NCI-H345 treated with DMSO at 0.1 percent for 48 hours (cell line): Measurements from ENCODE around the gene RETN.

ENCODE experiments used
- DNase-seq: peaks from one replicate; lab custom pipeline; 2025; ENCODE audit not compliant: unreplicated experiment; lab: John Stamatoyannopoulos, UW

RETN gene

DNA sequence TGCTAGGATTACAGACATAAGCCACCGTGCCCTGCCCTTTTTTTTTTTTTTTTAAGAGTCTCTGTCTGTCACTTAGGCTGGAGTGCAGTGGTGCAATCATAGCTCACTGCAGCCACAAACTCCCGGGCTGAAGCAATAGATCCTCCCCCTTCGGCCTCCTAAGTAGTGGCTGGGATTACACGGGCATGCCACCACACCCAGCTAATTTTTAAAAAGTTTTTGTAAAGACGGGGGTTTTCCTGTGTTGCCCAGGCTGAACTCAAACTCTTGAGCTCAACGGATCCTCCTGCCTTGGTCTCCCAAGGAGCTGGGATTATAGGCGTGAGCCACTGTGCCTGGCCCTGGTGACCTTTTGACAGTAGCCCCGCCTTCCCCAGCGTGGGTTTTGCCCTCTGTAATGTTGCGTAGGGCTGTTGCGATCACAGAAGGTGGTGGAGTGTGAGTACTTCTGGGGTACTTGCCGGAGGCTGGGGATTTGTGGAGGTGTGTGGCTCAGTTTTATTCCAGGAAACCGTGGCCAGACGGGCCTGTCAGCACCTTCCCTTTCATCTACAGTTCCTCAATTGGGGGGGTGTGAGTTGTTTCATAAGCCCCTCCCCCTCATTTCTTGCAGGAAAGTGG lies 11.6 kb upstream of the RETN start:
- no peak for DNase-seq

DNA sequence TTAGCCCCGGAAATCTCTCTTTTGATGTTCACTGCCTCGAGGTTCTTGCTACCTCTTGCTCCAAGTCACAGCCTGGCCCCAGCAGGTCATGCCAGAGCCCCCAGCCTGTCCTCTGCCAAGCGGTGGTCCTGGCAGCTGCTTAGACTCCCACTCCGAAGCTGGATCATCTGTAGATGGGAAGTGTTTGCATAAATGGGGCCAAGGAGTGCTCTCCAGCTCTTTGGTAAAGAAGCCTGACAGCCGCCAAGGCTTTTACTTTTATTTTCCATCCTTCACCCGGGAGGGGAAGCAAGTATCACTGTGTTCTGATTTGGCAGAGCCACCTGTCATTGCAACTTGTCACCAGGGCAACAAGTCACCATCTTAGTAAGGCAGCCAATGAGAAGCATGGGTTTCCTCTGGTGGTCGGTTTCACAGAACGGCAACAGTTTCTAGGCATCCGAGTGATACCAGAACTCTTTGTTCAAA lies 10.6 kb upstream of the RETN start:
- DNase-seq, result no peak

DNA sequence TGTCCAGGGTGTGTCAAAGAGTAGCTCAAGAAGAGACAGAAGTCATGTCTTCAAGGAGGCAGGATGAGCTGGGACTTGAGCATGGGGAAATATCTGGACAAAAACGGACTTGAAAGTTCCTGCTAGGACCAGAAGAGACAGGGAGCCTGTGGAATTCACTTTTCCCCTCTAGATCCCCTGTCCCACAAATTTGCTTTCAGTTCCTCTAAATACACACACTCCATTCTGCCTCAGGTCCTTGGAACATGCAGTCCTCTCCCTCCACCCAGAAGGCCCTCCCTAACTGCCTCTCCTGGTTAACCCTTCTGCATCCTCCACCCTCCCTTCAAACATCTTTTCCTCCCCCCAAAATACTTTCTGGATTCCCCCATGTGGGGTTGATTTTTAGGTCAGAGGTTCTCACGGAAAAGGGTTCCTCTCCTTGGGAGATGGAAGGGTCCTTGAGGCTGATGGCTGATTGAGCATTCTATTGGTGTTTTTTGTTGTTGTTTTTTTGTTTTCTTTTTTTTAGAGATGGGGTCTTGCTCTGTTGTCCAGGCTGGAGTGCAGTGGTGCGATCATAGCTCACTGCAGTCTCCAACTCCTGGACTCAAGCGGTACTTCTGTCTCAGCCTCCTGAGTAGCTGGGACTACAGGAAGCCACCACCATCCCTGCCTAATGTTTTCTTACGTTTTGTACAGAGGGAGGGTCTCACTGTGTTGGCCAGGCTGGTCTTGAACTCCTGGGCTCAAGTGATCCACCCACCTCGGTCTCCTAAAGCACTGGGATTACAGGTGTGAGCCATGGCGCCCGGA lies 6.9 kb upstream of the RETN start:
- DNase-seq, result no peak

DNA sequence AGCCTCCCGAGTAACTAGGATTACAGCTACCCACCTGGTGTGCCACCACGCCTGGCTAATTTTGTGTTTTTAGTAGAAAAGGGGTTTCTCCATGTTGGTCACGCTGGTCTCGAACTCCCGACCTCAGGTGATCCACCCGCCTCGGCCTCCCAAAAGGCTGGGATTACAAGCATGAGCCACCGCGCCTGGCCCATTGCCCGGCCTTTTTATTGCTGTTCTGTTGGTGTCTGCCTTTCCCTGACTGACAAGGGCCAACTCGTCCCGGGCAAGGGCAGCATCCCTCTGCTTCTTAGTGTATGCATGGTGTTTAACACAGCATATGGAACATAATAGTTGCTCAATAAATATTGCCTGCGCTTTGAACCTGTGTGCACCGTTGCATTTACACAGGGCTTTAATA lies 6.2 kb upstream of the RETN start:
- no peak for DNase-seq

DNA sequence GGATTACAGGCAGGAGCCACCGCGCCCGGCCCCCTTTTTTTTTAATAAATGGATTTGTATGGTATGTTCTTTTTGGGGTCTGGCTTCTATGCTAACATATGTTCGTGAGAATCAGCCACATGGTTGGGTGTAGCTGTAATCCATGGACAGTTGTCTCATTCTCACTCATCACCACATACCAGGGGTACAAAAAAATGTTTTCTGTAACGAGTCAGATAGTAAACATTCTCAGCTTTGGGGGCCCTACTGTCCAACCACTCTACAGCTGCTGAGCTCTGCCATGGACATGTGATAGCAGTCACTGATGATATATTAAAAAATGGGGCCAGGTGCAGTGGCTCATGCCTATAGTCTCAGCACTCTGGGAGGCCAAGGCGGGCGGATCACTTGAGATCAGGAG lies 5.1 kb upstream of the RETN start:
- DNase-seq, result no peak

DNA sequence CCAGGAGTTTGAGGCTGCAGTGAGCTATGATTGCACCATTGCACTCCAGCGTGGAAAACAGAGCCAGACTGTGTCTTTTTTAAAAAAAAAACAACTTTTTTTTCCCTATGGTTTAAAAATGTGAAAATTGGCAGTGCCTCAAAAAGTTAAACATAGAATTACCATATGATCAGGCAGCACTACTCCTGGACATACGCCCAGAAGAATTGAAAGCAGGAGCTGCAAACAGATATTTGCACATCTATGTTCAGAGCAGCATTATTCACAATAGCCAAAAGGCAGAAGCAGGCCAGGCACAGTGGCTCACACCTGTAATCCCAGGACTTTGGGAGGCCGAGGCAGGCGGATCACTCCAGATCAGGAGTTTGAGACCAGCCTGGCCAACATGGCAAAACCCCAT lies 3.8 kb upstream of the RETN start:
- DNase-seq, result no peak

DNA sequence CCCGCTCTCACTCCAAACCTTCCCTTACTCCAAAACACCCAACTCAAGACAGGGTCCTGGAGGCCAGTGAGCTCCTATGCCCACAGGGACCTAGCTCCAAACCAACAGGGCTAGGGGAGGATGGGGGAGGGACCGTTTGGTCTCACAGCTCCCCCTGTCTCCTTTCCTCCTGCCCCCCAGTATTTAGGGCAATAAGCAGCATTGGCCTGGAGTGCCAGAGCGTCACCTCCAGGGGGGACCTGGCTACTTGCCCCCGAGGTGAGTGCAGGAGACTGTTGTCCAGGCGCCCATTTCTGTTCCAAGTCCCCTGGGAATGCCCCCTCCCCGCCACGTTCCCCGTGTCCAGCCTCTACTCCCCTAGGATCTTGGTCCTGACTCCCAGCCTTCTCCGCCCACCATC lies 792 bp downstream of the RETN start:
- no peak for DNase-seq

DNA sequence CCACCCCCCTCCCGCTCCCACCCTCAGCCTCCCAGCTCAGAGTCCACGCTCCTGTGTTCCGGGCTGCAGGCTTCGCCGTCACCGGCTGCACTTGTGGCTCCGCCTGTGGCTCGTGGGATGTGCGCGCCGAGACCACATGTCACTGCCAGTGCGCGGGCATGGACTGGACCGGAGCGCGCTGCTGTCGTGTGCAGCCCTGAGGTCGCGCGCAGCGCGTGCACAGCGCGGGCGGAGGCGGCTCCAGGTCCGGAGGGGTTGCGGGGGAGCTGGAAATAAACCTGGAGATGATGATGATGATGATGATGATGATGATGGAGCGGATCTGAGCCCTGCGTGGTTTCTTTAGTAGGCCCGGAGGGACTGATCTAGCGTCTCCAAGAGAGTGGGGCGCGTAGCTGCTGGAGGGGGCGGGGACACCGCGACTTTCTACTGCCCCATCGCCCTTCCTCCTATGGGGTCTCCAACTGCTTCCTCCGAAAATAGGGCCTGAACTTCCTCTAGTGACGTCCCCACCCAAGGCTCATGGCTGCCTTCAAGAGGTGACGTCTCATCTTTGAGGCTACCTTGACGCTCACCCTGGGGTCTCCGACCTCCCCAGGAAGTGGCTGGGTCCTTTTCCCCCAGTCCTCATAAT lies 1.4 kb downstream of the RETN start:
- DNase-seq, result no peak

DNA sequence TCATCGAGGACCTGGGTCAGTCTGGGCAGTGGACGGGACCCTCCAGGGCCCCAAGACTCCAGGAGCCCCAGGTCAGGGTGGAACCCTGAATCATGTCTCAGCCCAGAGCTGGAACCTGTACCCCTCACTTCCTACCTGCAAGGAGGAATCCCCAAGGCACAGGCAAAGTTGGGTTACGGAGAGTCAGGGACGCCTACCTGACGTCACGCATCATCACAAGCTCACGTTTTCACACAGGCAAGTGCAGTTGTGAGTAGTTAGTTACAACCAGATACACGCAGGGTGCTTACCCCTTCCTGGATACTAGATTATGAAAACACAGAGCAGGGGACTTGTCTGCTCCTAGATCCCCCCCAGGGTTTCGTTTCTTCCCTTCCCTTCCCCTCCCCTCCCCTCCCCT lies 1.9 kb downstream of the RETN start:
- DNase-seq, result no peak

DNA sequence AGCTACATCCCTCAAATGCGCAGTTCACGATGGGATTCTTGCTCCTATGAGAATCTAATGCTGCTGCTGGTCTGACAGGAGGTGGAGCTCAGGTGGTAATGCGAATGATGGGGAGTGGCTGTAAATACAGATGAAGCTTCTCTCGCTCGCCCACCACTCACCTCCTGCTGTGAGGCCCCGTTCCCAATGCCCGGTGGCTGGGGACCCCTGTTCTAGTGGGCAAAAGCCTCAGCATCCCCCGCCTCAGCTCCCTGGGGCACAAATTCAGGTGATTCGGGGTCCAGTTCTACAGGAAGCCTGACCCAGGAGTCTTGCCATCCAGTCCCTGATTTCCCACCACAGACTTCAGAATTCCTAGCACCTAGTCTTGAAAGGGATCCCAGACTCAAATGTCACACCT lies 3.7 kb downstream of the RETN start:
- DNase-seq, result no peak

DNA sequence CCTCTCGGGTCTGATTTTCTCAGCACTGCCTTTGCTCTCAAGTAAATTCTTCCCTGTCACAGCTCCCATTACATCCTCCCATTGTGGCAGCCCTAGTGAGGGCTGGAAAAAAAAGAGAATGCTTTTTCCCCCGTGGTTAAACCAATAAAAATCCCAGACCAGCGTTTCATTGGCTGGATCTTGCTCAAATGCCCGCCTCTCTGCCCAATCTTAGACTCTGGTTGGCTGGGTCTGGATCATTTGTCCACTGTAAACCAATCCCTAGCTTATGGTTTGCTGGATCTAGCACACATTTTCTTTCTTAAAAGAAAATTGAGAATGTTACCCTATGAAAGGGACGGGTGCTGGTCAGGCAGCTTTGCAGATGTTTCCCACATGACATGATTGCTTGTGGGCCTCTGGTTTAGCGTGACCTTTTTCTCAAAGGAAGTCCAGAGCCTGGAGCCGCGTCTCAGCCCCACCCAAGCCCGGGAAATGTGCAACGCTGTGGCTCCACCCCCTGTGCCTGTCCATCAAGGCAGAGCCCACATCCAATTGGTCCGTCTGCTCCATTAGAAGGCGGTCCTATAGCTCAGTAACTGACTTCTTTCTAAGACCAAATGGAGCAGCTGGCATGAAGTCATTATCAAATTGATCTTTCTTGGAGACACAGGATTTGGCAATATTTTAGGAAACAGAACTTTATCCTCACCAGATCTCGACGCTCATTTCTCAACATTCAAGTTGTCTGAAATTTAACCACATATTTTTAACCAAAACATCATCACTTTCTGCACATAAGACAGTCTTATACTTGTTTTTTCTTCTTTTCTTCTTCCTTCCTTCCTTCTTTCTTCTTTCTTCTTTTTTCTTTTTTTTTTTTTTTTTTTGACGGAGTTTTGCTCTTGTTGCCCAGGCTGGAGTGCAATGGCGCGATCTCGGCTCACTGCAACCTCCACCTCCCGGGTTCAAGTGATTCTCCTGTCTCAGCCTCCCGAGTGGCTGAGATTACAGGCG lies 5.5 kb downstream of the RETN start:
- DNase-seq, result no peak

DNA sequence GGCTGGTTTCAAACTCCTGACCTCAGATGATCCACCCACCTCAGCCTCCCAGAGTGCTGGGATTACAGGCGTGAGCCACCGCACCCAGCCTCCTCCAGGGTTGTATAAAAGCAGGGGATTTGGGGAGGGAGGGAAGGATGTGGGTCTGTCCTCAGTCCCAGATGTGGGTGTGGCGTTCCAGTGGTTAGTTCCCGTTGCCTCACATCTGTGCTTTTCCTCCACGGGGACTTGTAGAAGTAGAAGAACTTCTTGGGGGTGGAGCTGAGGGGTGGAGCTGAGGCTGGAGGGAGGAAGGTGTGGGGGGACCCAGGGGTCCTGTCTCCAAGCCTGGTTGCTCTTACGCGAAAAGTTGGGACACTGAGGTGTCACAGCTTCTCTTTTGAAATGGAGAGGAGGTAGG lies 7.5 kb downstream of the RETN start:
- DNase-seq, result no peak

DNA sequence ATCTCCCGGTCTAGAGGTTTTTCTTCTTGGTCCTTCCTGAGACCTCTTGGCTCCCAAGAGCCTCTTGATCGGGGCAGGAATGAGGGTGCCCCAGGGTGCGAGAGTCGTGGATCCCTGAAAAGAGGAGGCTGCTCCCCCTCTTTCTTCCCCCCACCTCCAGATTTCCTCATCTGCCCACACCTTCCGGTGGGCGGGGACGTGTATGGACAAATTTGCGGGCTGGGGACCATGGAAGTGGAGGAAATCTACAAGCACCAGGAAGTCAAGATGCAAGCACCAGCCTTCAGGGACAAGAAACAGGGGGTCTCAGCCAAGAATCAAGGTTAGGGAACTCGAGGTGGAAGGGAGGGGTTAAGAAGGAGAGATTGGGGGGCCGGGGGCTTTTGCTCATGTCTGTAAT lies 8.0 kb downstream of the RETN start, which contains the start of gene MCEMP1:
MCEMP1 (plus strand) TSS at position 237 of the 400 bp plus-strand sequence; CDS start at position 268, 31 bp downstream.
- DNase-seq, result no peak

DNA sequence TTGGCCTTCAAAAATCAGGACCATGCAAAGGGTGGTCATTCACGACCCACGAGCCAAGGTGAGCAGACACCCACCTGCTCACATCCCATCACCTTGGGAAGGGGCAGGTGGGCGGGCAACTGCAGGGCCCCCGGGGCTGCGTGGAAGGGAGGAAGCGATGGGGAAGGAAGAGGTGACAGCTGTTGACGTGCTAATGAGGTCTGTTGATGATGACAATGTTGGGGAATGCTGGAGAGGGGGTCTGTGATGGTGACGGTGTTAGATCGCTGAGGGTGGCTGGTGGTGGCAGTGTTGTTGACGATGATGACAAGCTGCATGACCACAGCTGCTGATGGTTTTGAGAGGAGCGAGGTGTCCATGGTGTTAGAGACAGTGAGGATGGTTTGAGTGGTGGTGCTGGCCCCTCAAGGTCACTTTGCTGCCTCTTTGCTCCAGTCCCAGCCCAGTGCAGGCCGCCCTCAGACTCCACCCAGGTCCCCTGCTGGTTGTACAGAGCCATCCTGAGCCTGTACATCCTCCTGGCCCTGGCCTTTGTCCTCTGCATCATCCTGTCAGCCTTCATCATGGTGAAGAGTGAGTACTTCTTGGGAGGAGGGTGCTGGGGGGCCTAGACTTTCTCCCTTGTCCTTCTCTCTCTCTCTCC lies 8.9 kb downstream of the RETN start:
- DNase-seq, result no peak

DNA sequence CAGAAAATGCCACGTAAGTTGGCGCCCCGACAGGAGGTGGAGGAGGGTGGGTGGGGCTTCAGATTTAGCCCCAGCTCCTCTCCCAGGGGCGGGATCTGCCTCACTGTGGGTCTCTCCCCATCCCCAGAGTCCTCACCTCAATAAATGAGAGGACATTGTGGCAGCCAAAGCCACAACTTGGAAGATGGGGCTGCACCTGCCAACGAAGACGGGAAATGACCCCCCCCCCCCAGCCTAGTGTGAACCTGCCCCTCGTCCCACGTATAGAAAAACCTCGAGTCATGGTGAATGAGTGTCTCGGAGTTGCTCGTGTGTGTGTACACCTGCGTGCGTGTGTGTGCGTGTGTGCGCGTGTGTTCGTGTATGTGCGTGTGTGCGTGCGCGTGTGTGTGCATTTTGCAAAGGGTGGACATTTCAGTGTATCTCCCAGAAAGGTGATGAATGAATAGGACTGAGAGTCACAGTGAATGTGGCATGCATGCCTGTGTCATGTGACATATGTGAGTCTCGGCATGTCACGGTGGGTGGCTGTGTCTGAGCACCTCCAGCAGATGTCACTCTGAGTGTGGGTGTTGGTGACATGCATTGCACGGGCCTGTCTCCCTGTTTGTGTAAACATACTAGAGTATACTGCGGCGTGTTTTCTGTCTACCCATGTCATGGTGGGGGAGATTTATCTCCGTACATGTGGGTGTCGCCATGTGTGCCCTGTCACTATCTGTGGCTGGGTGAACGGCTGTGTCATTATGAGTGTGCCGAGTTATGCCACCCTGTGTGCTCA lies 10.3 kb downstream of the RETN start:
- peak; percentile 19 for DNase-seq

DNA sequence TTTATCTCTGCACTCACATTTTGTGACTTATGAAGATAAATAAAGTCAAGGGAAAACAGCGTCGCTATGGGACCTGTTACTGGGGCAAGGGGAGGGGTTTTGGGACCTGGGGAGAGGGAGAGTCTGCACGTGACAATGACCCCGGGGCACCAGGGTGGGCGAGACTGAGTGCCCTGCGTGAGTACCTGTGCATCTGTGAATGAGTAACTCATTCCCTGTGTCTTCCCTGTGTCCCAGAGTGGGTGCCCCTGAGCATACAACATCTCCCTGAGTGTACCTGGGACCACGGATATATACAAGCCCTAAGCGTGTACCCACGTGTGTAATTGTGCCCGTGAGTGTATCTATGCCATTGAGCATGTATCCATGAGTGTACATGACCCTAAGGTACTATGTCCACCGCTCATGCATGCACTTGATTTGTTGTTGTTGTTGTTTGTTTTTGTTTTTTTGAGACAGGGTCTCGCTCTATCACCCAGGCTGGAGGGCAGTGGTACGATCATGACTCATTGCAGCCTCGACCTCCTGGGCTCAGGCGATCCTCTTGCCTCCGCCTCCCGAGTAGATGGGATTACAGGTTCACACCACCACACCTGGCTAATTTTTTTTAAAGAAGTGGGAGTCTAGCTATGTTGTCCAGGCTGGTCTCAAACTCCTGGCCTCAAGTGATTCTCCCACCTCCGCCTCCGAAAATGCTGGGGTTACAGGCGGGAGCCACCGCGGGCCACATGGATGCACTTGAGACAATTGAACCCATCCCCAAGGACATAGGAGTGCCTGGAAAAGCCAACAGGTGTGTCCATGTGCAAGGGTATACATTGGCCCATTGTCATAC lies 11.1 kb downstream of the RETN start:
- no peak for DNase-seq

DNA sequence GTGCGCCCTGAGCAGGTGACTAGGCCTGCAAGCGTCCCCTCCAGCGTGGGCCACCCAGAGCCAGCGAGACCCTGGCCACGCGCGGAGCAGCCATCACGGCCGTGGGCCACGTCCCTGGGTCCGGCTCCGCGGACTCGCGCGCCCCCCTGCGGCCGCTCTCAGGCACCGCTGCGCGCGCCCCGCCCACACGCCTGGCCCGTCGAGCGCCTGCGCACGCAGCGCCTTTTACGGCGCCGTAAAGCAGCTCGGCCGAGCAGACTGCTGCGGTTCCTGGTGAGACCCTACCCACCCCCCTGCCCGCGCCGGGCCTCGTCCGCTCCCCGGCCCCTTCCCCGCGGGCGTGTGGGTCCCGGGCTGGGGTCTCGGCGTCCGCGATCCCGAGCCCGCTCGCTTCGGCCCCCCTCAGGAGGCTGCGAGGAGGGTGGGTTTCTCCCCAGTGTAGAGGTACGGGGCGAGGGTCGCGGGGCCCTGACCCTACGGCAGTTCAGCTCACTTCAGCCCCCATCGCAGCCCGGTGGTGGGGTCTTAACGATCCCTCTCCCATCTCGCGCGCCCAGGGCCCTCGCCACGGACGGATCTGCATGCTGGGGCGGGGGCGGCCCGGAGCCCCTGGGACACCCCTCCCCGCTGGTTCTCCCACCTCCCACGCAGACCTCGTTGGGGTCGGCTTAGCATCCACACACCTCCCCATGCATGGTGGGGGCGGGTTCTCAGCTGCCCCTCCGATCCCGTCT lies 11.9 kb downstream of the RETN start, which contains the start of gene TRAPPC5:
TRAPPC5 (plus strand) TSS at position 228 of the 734 bp plus-strand sequence. CDS start 1,421 bp downstream, outside the sequence.
- peak; percentile 50 for DNase-seq
